Colonic mucosa (tissue), 4 donors: Measurements from ENCODE around the gene SLC1A3. TPM values are rescaled to one million over a fixed set of nuclear protein-coding genes. Genes with fewer than 3 reads are reported as not detected.

Source experiments
- DNase-seq: peaks from one replicate; pipeline ENCODE4 v3.0.0-alpha.2; 2020
- H3K27ac ChIP-seq: fragments of 200-600 bp; one replicate; pipeline ENCODE4 v1.8.0; 2021
- H3K27me3 ChIP-seq: fragments of 200-600 bp; one replicate; pipeline ENCODE4 v1.8.0; 2021
- H3K36me3 ChIP-seq: fragments of 200-600 bp; one replicate; pipeline ENCODE4 v1.8.0; 2021
- H3K4me1 ChIP-seq: fragments of 200-600 bp; one replicate; pipeline ENCODE4 v1.8.0; 2021; ENCODE audit warnings: mild to moderate bottlenecking
- H3K4me3 ChIP-seq: fragments of 200-600 bp; one replicate; pipeline ENCODE4 v1.8.0; 2021
- H3K9ac ChIP-seq, 2 donors: one replicate each; pipeline ENCODE4 v1.7.0; 2013; ENCODE audit warnings: control low read depth in 2 of 2, low read depth in 2 of 2, low read length in 2 of 2
- H3K9me3 ChIP-seq: fragments of 200-600 bp; one replicate; pipeline ENCODE4 v1.8.0; 2021
- CTCF ChIP-seq: fragments of 200-600 bp; IDR thresholded peaks from one replicate; pipeline ENCODE4 v1.8.0; 2022; ENCODE audit warnings: antibody characterized with exemption, mild to moderate bottlenecking
- intact Hi-C: fragments of 100-400 bp; cut with DNase I; formaldehyde crosslinking; loops from one replicate; pipeline ENCODE4 v1.14.1; 2022
- total RNA-seq, 2 donors: library from RNA; stranded (reverse); fragmentation: NEBNext Ultra II Directional in 1 of 2; extraction: Animal tissue kit (Norgen Biotek cat#: 25700) in 1 of 2; gene quantifications; one replicate each; pipeline ENCODE4 v1.2.1, GENCODE V29; 2021
- donor health status: healthy.
- donor health status: DM: no; HTN: no; CAD: no.
- donor health status: DM: no; HTN: no; CAD: no.

The SLC1A3 gene
- total RNA-seq, 2 donors from 2014 or later = 0.50 to 1.9 TPM

GRCh38 chr5:36635721-36636390 lies 29.4 kb downstream of the SLC1A3 start:
- intact Hi-C loops = no loop called here
- Histone ChIP-seq H3K9me3 (no peaks in the 10 kb centered on the region), H3K4me1 (no peaks in the 10 kb centered on the region), H3K4me3 (no peak overlapping the region), H3K27ac (no peak overlapping the region), H3K27me3 (no peaks in the 10 kb centered on the region), H3K9ac (no peak overlapping the region), H3K36me3 (no peaks in the 10 kb centered on the region)
- TF ChIP-seq CTCF = no peak
- no peak for DNase-seq

- H3K9me3 ChIP-seq = no peaks in the 10 kb centered on the region
- DNase-seq = no peak
- no peak overlapping the region for H3K9ac ChIP-seq
- no peaks in the 10 kb centered on the region for H3K4me1 ChIP-seq
- H3K36me3 ChIP-seq = no peaks in the 10 kb centered on the region
- no peak overlapping the region for H3K27ac ChIP-seq
- no peaks in the 10 kb centered on the region for H3K27me3 ChIP-seq
- no peak for TF ChIP-seq CTCF
- intact Hi-C loops = no loop called here
- no peak overlapping the region for H3K4me3 ChIP-seq
Measured at GRCh38 chr5:36637101-36637500, 30.7 kb downstream of the SLC1A3 start.

- intact Hi-C loops = no loop called here
- no peak for TF ChIP-seq CTCF
- H3K27me3 ChIP-seq = no peaks in the 10 kb centered on the region
- H3K4me1 ChIP-seq = no peaks in the 10 kb centered on the region
- H3K9ac ChIP-seq = no peak overlapping the region
- H3K4me3 ChIP-seq = no peak overlapping the region
- H3K9me3 ChIP-seq = no peaks in the 10 kb centered on the region
- no peaks in the 10 kb centered on the region for H3K36me3 ChIP-seq
- no peak for DNase-seq
- H3K27ac ChIP-seq = no peak overlapping the region
Measured at GRCh38 chr5:36637516-36637915, 31.1 kb downstream of the SLC1A3 start.

- Histone ChIP-seq H3K4me1 (no peaks in the 10 kb centered on the region), H3K27me3 (no peaks in the 10 kb centered on the region), H3K9ac (no peak overlapping the region), H3K4me3 (no peak overlapping the region), H3K36me3 (no peaks in the 10 kb centered on the region), H3K27ac (no peak overlapping the region), H3K9me3 (no peaks in the 10 kb centered on the region)
- no peak for DNase-seq
- intact Hi-C loops = no loop called here
- TF ChIP-seq CTCF = no peak
Measured at GRCh38 chr5:36638056-36638455, 31.6 kb downstream of the SLC1A3 start.

GRCh38 chr5:36640949-36641348 lies 34.5 kb downstream of the SLC1A3 start:
- Histone ChIP-seq H3K36me3 (no peaks in the 10 kb centered on the region), H3K9me3 (no peaks in the 10 kb centered on the region), H3K27ac (no peak overlapping the region), H3K9ac (no peak overlapping the region), H3K4me1 (no peaks in the 10 kb centered on the region), H3K27me3 (no peaks in the 10 kb centered on the region), H3K4me3 (no peak overlapping the region)
- no peak for TF ChIP-seq CTCF
- intact Hi-C loops = no loop called here
- no peak for DNase-seq
